Ishikawa (cell line): ENCODE measurements around the gene LONP1.

Source experiments
- CREB1 ChIP-seq: IDR thresholded peaks from 2 replicates; pipeline ENCODE4 v1.6.1; 2012; ENCODE audit warnings: low read depth
- EGR1 ChIP-seq: IDR thresholded peaks from 2 replicates; pipeline ENCODE4 v1.6.1; 2012
- FOXM1 ChIP-seq: IDR thresholded peaks from 2 replicates; pipeline ENCODE4 v1.6.1; 2012; ENCODE audit warnings: low read depth, borderline replicate concordance
- MAX ChIP-seq: IDR thresholded peaks from 2 replicates; pipeline ENCODE4 v1.6.1; 2012
- NFIC ChIP-seq: IDR thresholded peaks from 2 replicates; pipeline ENCODE4 v1.6.1; 2012
- RAD21 ChIP-seq: IDR thresholded peaks from 2 replicates; pipeline ENCODE4 v1.6.1; 2012; ENCODE audit warnings: low read depth
- REST ChIP-seq: IDR thresholded peaks from 2 replicates; pipeline ENCODE4 v1.6.1; 2012; ENCODE audit warnings: low read depth, mild to moderate bottlenecking
- TAF1 ChIP-seq: IDR thresholded peaks from 2 replicates; pipeline ENCODE4 v1.6.1; 2012; ENCODE audit warnings: low read depth, mild to moderate bottlenecking
- USF1 ChIP-seq: IDR thresholded peaks from 2 replicates; pipeline ENCODE4 v1.6.1; 2012
- YY1 ChIP-seq: IDR thresholded peaks from 2 replicates; pipeline ENCODE4 v1.6.1; 2012; ENCODE audit warnings: low read depth
- ZBTB7A ChIP-seq: IDR thresholded peaks from 2 replicates; pipeline ENCODE4 v1.6.1; 2012; ENCODE audit warnings: low read depth

GRCh38 chr19:5751709-5752108 lies 31.8 kb upstream of the LONP1 start:
- TF ChIP-seq RAD21 (no peak), EGR1 (no peak), YY1 (no peak), ZBTB7A (no peak), MAX (no peak), NFIC (no peak), CREB1 (no peak), FOXM1 (no peak), USF1 (no peak), REST (no peak), TAF1 (no peak)
